ENCODE data around the gene AHCYL1. TPM values are rescaled to one million over a fixed set of nuclear protein-coding genes. Genes with fewer than 3 reads are reported as not detected.

The AHCYL1 gene
- total RNA-seq, 4 donors from 2014 or later = 90.3 to 200 (median 118) TPM

GRCh38 chr1:110056285-110056683 lies 71.7 kb downstream of the AHCYL1 start:
- Histone ChIP-seq H3K4me1 (no peaks in the 10 kb centered on the region), H3K4me3 (replicated peaks in 1 of 3) (no peak overlapping the region), H3K36me3 (peaks cover 56 to 66% of the 10 kb centered on the region in 2 donors), H3K27me3 (no peaks in the 10 kb centered on the region), H3K27ac (no peak overlapping the region), H3K9me3 (no peaks in the 10 kb centered on the region)
- intact Hi-C loops (cut with DNase I) = loop anchor here (5.0 kb wide), 1 partner anchor 46 kb away; no protein-coding TSS in a partner anchor
- no peak for DNase-seq
- WGBS, 2 donors = 87 to 95% methylated on average over 4 of the region's 4 CpGs
- TF ChIP-seq CTCF (IDR thresholded peaks at IDR 0.05) = no peak
- no peak for TF ChIP-seq POLR2A (IDR thresholded peaks at IDR 0.05)

- TF ChIP-seq CTCF (IDR thresholded peaks at IDR 0.05) (no peak), POLR2A (IDR thresholded peaks at IDR 0.05) (no peak)
- Histone ChIP-seq H3K9me3 (no peaks in the 10 kb centered on the region), H3K4me3 (replicated peaks in 1 of 3) (no peak overlapping the region), H3K4me1 (no peaks in the 10 kb centered on the region), H3K27me3 (no peaks in the 10 kb centered on the region), H3K27ac (no peak overlapping the region), H3K36me3 (peaks cover 53 to 61% of the 10 kb centered on the region in 2 donors)
- WGBS, 2 donors = 88 to 96% methylated on average over 3 of the region's 3 CpGs
- no peak for DNase-seq
- intact Hi-C loops (cut with DNase I) = loop anchor here (5.0 kb wide), 1 partner anchor 46 kb away; no protein-coding TSS in a partner anchor
Measured at GRCh38 chr1:110056776-110057175, 72.2 kb downstream of the AHCYL1 start.

- 79 to 88% methylated on average over 7 of the region's 7 CpGs for WGBS, 2 donors
Measured at GRCh38 chr1:110057963-110058518, 73.5 kb downstream of the AHCYL1 start.

GRCh38 chr1:110058591-110058990 lies 74.0 kb downstream of the AHCYL1 start:
- Histone ChIP-seq H3K27me3 (no peaks in the 10 kb centered on the region), H3K9me3 (no peaks in the 10 kb centered on the region), H3K36me3 (peaks cover 37 to 43% of the 10 kb centered on the region in 2 donors), H3K4me3 (replicated peaks in 1 of 3) (no peak overlapping the region), H3K27ac (no peak overlapping the region), H3K4me1 (no peaks in the 10 kb centered on the region)
- TF ChIP-seq CTCF (IDR thresholded peaks at IDR 0.05) = no peak
- no peak for TF ChIP-seq POLR2A (IDR thresholded peaks at IDR 0.05)
- WGBS, 2 donors = 77 to 90% methylated on average over 1 of the region's 1 CpG
- no peak for DNase-seq
- intact Hi-C loops (cut with DNase I) = loop anchor here (5.0 kb wide), 1 partner anchor 44 kb away; no protein-coding TSS in a partner anchor

More at GRCh38 chr1:110057963-110058518, 73.5 kb downstream of the AHCYL1 start:
- TF ChIP-seq POLR2A (IDR thresholded peaks at IDR 0.05) (no peak), CTCF (IDR thresholded peaks at IDR 0.05) (no peak)
- Histone ChIP-seq H3K4me1 (no peaks in the 10 kb centered on the region), H3K27ac (no peak overlapping the region), H3K36me3 (peaks cover 43 to 49% of the 10 kb centered on the region in 2 donors), H3K4me3 (replicated peaks in 1 of 3) (no peak overlapping the region), H3K9me3 (no peaks in the 10 kb centered on the region), H3K27me3 (no peaks in the 10 kb centered on the region)
- intact Hi-C loops (cut with DNase I) = loop anchor here (5.0 kb wide), 1 partner anchor 44 kb away; no protein-coding TSS in a partner anchor
- DNase-seq = no peak

GRCh38 chr1:110059133-110059863 lies 74.7 kb downstream of the AHCYL1 start:
- Histone ChIP-seq H3K27ac (no peak overlapping the region), H3K36me3 (peaks cover 31 to 37% of the 10 kb centered on the region in 2 donors), H3K4me3 (replicated peaks in 1 of 3) (no peak overlapping the region), H3K4me1 (no peaks in the 10 kb centered on the region), H3K9me3 (no peaks in the 10 kb centered on the region), H3K27me3 (no peaks in the 10 kb centered on the region)
- 80 to 84% methylated on average over 6 of the region's 6 CpGs for WGBS, 2 donors
- TF ChIP-seq CTCF (IDR thresholded peaks at IDR 0.05) (no peak), POLR2A (IDR thresholded peaks at IDR 0.05) (no peak)
- intact Hi-C loops (cut with DNase I) = loop anchor here (5.0 kb wide), 1 partner anchor 43 kb away; no protein-coding TSS in a partner anchor
- no peak for DNase-seq

Data from thyroid gland (tissue), 4 donors.